H1 (cell line): ENCODE data around the gene FRMD4A. TPM values are rescaled to one million over a fixed set of nuclear protein-coding genes. Genes with fewer than 3 reads are reported as not detected.

Source experiments
- CTCF ChIA-PET: fragments of 300-600 bp; sonication (Branson Sonifier 250); formaldehyde crosslinking; loops from one replicate; lab custom pipeline; 2021; ENCODE audit not compliant: partially characterized antibody; lab: Charles Lee
- POLR2A ChIA-PET: fragments of 300-600 bp; sonication (Branson Sonifier 250); formaldehyde crosslinking; loops from one replicate; lab custom pipeline; 2021; ENCODE audit warnings: inconsistent platforms; ENCODE audit not compliant: partially characterized antibody; lab: Charles Lee
- DNase-seq, 2 experiments: peaks; one replicate each; pipeline versions ENCODE4 v3.0.0 to v3.0.0-alpha.2; 2010 to 2022; ENCODE audit warnings: low spot score in 2 of 2, low read depth in 1 of 2, mixed read lengths in 1 of 2
- FAIRE-seq: peaks from 2 replicates; lab custom pipeline; 2011; peaks lifted over from hg19 to GRCh38; lab: Jason Lieb, UNC
- H2AFZ ChIP-seq: 2 replicates; pipeline ENCODE4 v1.8.1; 2012; ENCODE audit warnings: low read length, inconsistent platforms
- H2AK5ac ChIP-seq: 2 replicates; pipeline ENCODE4 v1.6.1; 2013; ENCODE audit warnings: low read depth, low read length
- H2BK120ac ChIP-seq: replicated peaks from 2 replicates; pipeline ENCODE3; 2013; ENCODE audit warnings: low read depth, low read length, inconsistent platforms
- H2BK12ac ChIP-seq: 2 replicates; pipeline ENCODE4 v1.6.1; 2013; ENCODE audit warnings: low read depth, low read length
- H2BK15ac ChIP-seq: 2 replicates; pipeline ENCODE4 v1.6.1; 2013; ENCODE audit warnings: low read length
- H2BK20ac ChIP-seq: 2 replicates; pipeline ENCODE4 v1.6.1; 2013; ENCODE audit warnings: low read length
- H2BK5ac ChIP-seq: 2 replicates; pipeline ENCODE4 v1.6.1; 2013; ENCODE audit warnings: low read depth, low read length
- H3K14ac ChIP-seq: 2 replicates; pipeline ENCODE4 v1.6.1; 2013; ENCODE audit warnings: inconsistent platforms; ENCODE audit not compliant: insufficient read length
- H3K18ac ChIP-seq: 2 replicates; pipeline ENCODE4 v1.6.1; 2013; ENCODE audit warnings: low read length; ENCODE audit errors: extremely low read depth
- H3K23ac ChIP-seq: 2 replicates; pipeline ENCODE4 v1.6.1; 2013; ENCODE audit warnings: inconsistent platforms; ENCODE audit not compliant: insufficient read length
- H3K23me2 ChIP-seq: 2 replicates; pipeline ENCODE4 v1.6.1; 2013; ENCODE audit warnings: low read depth, low read length
- H3K27ac ChIP-seq: 2 replicates; pipeline ENCODE4 v1.6.1; 2011; ENCODE audit warnings: low read depth, low read length, inconsistent platforms
- H3K27me3 ChIP-seq, 4 experiments: replicated peaks in 1 of 4; 1 replicate in 1 of 4; 2 replicates in 3 of 4; pipeline versions ENCODE4 v1.6.1 to v1.8.1; 2011 to 2013; ENCODE audit warnings: low read length in 3 of 4, mild to moderate bottlenecking in 3 of 4, inconsistent platforms in 2 of 4, mixed read lengths in 2 of 4, moderate library complexity in 1 of 4; ENCODE audit not compliant: control insufficient read depth in 3 of 4, insufficient read depth in 3 of 4; ENCODE audit errors: extremely low read depth in 1 of 4
- H3K36me3 ChIP-seq, 4 experiments: 2 replicates each; pipeline versions ENCODE4 v1.6.1 to v1.8.1; 2011 to 2013; ENCODE audit warnings: mild to moderate bottlenecking in 4 of 4, low read length in 3 of 4, moderate library complexity in 2 of 4, control low read depth in 1 of 4, inconsistent platforms in 1 of 4; ENCODE audit not compliant: insufficient read depth in 4 of 4, control insufficient read depth in 2 of 4
- H3K4ac ChIP-seq: replicated peaks from 2 replicates; pipeline ENCODE3; 2013; ENCODE audit warnings: low read length, low read depth, mixed read lengths, inconsistent platforms; ENCODE audit not compliant: insufficient read length
- H3K4me1 ChIP-seq, 4 experiments: replicated peaks in 1 of 4; 1 replicate in 1 of 4; 2 replicates in 3 of 4; pipeline versions ENCODE4 v1.6.1 to v1.8.1; 2011 to 2013; ENCODE audit warnings: low read length in 3 of 4, inconsistent platforms in 2 of 4, mixed read lengths in 1 of 4; ENCODE audit not compliant: insufficient read depth in 4 of 4, control insufficient read depth in 3 of 4
- H3K4me2 ChIP-seq, 2 experiments: 2 replicates each; pipeline versions ENCODE4 v1.6.1 to v1.8.1; 2011 to 2013; ENCODE audit warnings: low read depth in 2 of 2, low read length in 2 of 2, control low read depth in 1 of 2, inconsistent platforms in 1 of 2, mild to moderate bottlenecking in 1 of 2; ENCODE audit not compliant: insufficient read depth in 1 of 2
- H3K4me3 ChIP-seq, 4 experiments: fragments of 200-600, 300-600 bp in 1 of 4; sonication (generic), shearing (Covaris generic), sonication (Bioruptor Twin) in 1 of 4; 2 replicates each; pipeline versions ENCODE4 v1.5.1 to v1.8.1; 2011 to 2016; ENCODE audit warnings: low read length in 4 of 4, low read depth in 3 of 4, control low read depth in 2 of 4, inconsistent platforms in 2 of 4, mild to moderate bottlenecking in 2 of 4, mixed read lengths in 1 of 4, moderate library complexity in 1 of 4; ENCODE audit not compliant: insufficient read depth in 2 of 4; ENCODE audit errors: extremely low read depth in 1 of 4
- H3K56ac ChIP-seq: replicated peaks from 2 replicates; pipeline ENCODE3; 2013; ENCODE audit warnings: low read depth, mild to moderate bottlenecking, mixed read lengths, low read length, inconsistent platforms; ENCODE audit not compliant: insufficient read length
- H3K79me1 ChIP-seq: 2 replicates; pipeline ENCODE4 v1.6.1; 2013; ENCODE audit warnings: low read depth, low read length, control low read depth
- H3K79me2 ChIP-seq, 2 experiments: 2 replicates each; pipeline versions ENCODE4 v1.6.1 to v1.8.1; 2012 to 2013; ENCODE audit warnings: low read length in 2 of 2, mild to moderate bottlenecking in 2 of 2, inconsistent platforms in 1 of 2; ENCODE audit not compliant: insufficient read depth in 2 of 2, control insufficient read depth in 1 of 2
- H3K9ac ChIP-seq, 4 experiments: replicated peaks in 1 of 4; 1 replicate in 1 of 4; 2 replicates in 3 of 4; pipeline versions ENCODE4 v1.6.1 to v1.8.1; 2011 to 2013; ENCODE audit warnings: low read depth in 3 of 4, low read length in 3 of 4, control low read depth in 2 of 4, mild to moderate bottlenecking in 2 of 4, moderate library complexity in 2 of 4, inconsistent platforms in 1 of 4; ENCODE audit errors: extremely low read depth in 1 of 4
- H3K9me3 ChIP-seq, 2 experiments: 2 replicates each; pipeline versions ENCODE4 v1.6.1 to v1.8.1; 2012 to 2013; ENCODE audit warnings: mild to moderate bottlenecking in 2 of 2, moderate library complexity in 2 of 2, control low read depth in 1 of 2, inconsistent platforms in 1 of 2, low read depth in 1 of 2, low read length in 1 of 2, mixed read lengths in 1 of 2; ENCODE audit not compliant: insufficient read depth in 2 of 2
- H4K20me1 ChIP-seq, 2 experiments: replicated peaks in 1 of 2; 2 replicates each; pipeline versions ENCODE3 to v1.8.1; 2011 to 2013; ENCODE audit warnings: inconsistent platforms in 2 of 2, low read length in 2 of 2, mild to moderate bottlenecking in 1 of 2; ENCODE audit not compliant: insufficient read depth in 2 of 2, control insufficient read depth in 1 of 2
- H4K5ac ChIP-seq: 2 replicates; pipeline ENCODE4 v1.6.1; 2013; ENCODE audit warnings: low read length, low read depth, mixed read lengths, inconsistent platforms; ENCODE audit not compliant: insufficient read length
- H4K8ac ChIP-seq: 2 replicates; pipeline ENCODE4 v1.8.0; 2013; ENCODE audit warnings: mild to moderate bottlenecking, moderate library complexity, low read length, inconsistent platforms; ENCODE audit not compliant: insufficient read depth; ENCODE audit errors: extremely low read depth
- H4K91ac ChIP-seq: replicated peaks from 2 replicates; pipeline ENCODE3; 2013; ENCODE audit warnings: low read length, mixed read lengths, inconsistent platforms; ENCODE audit not compliant: insufficient read length
- ASH2L ChIP-seq: fragments of 200-600, 300-600 bp; sonication (generic); IDR thresholded peaks from one replicate; pipeline ENCODE4 v1.7.1; 2017; ENCODE audit warnings: low read length
- GABPA ChIP-seq: IDR thresholded peaks from 2 replicates; pipeline ENCODE4 v1.6.1; 2011; ENCODE audit warnings: mild to moderate bottlenecking, low read length, moderate library complexity, borderline replicate concordance; ENCODE audit not compliant: insufficient read depth
- KDM4A ChIP-seq: IDR thresholded peaks from one replicate; pipeline ENCODE4 v1.7.1; 2012; ENCODE audit warnings: low read depth, mild to moderate bottlenecking, moderate library complexity, low read length, inconsistent platforms; ENCODE audit not compliant: severe bottlenecking
- MAFK ChIP-seq: IDR thresholded peaks from 2 replicates; pipeline ENCODE4 v1.6.1; 2012; ENCODE audit warnings: low read depth, mild to moderate bottlenecking, improper control_type of control experiment, low read length
- NANOG ChIP-seq: IDR thresholded peaks from 2 replicates; pipeline ENCODE4 v1.6.1; 2011; ENCODE audit warnings: low read length, low read depth, mild to moderate bottlenecking, inconsistent platforms; ENCODE audit not compliant: insufficient read depth, poor library complexity, severe bottlenecking
- PHF8 ChIP-seq: fragments of 200-600 bp; sonication (generic); conservative IDR thresholded peaks from 2 replicates; pipeline ENCODE4 v1.7.1; 2012; ENCODE audit warnings: low read depth, mild to moderate bottlenecking, inconsistent platforms, low read length, moderate library complexity
- POLR2A ChIP-seq, 2 experiments: IDR thresholded peaks; 1 replicate in 1 of 2; 2 replicates in 1 of 2; pipeline ENCODE4 v1.6.1; 2011; ENCODE audit warnings: low read depth in 2 of 2, low read length in 2 of 2, mild to moderate bottlenecking in 2 of 2; ENCODE audit errors: control extremely low read depth in 1 of 2
- POLR2AphosphoS5 ChIP-seq: IDR thresholded peaks from 2 replicates; pipeline ENCODE4 v1.6.1; 2011; ENCODE audit warnings: low read depth, low read length
- SUZ12 ChIP-seq: fragments of 200-600 bp; sonication (generic); IDR thresholded peaks from 2 replicates; pipeline ENCODE4 v1.6.1; 2012; ENCODE audit warnings: mild to moderate bottlenecking, inconsistent platforms, low read length, moderate library complexity, mixed read lengths
- TBP ChIP-seq: IDR thresholded peaks from 2 replicates; pipeline ENCODE4 v1.6.1; 2011; ENCODE audit warnings: low read depth, low read length, improper control_type of control experiment
- ZNF274 ChIP-seq: IDR thresholded peaks from 2 replicates; pipeline ENCODE4 v1.7.0; 2012; ENCODE audit warnings: low read length, borderline replicate concordance; ENCODE audit errors: extremely low read depth
- WGBS, 2 experiments: shearing (Covaris generic) in 1 of 2; methylation state at CpG; one replicate each; pipeline versions ENCODE4 v1.1.6 to v1.1.7; 2013 to 2015; ENCODE audit warnings: low lambda C conversion rate in 2 of 2, mixed read lengths in 2 of 2, inconsistent platforms in 1 of 2, low coverage in 1 of 2, missing lambda C conversion rate in 1 of 2; ENCODE audit not compliant: insufficient replicate concordance in 2 of 2, insufficient coverage in 1 of 2, insufficient read length in 1 of 2; ENCODE audit errors: extremely low coverage in 1 of 2, missing lambda C conversion rate in 1 of 2; 5-methylcytosine and 5-hydroxymethylcytosine counted together
- polyA plus RNA-seq, 7 experiments: library from polyadenylated mRNA; depleted of rRNA in 3 of 7; stranded (reverse) in 5 of 7; unstranded in 2 of 7; fragments of >200 nt in 5 of 7; fragments of 200-250 nt in 2 of 7; gene quantifications; 1 replicate in 5 of 7; 2 replicates in 1 of 7; 4 replicates in 1 of 7; pipeline versions ENCODE4 v1.2.1 to v1.2.3, GENCODE V29; 2011 to 2013; ENCODE audit warnings: missing spikeins in 2 of 7, mixed read lengths in 2 of 7
- total RNA-seq: library from RNA; stranded (reverse); fragmentation: NEBNext Ultra II Directional; extraction: Animal tissue kit (Norgen Biotek cat#: 25700); gene quantifications from 2 replicates; pipeline ENCODE4 v1.2.1, GENCODE V29; 2021
- TF ChIP-seq, protein P1 (sequence below): IDR thresholded peaks from 2 replicates; pipeline ENCODE4 v1.6.1; 2011; ENCODE audit warnings: low read depth, mild to moderate bottlenecking, low read length; ENCODE audit not compliant: insufficient read depth
- TF ChIP-seq, protein P2 (sequence below): IDR thresholded peaks from 2 replicates; pipeline ENCODE4 v1.6.1; 2012; ENCODE audit warnings: low read length, inconsistent platforms

The FRMD4A gene
- total and polyA plus RNA-seq, 2 of the 8 experiments (the other 6 are each of a cell fraction or from before 2014, with no cell fraction given) = 38.6 to 39.6 TPM

DNA sequence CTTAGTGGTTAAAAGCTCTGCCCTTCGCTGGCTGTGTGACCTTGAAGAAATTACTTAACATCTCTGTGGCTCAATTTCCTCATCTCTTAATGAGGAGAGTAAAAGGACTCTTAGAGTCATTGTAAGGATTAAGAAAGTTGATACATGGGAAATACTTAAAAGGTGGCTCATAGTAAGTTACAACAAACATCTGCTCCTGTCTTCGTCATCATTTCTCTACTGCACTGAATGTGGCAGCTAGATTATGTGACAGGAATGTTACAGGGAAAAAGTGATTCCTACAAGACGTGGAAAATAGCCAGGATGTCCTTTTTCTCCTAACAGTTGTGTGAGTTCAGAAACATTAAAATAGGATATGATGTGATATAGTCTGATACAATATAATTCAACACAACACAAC is 184.7 kb downstream of the FRMD4A start:
- Histone ChIP-seq H3K56ac (no peak overlapping the region), H4K91ac (no peak overlapping the region), H3K36me3 (no peaks in the 10 kb centered on the region), H3K14ac (no peak overlapping the region), H4K20me1 (no peaks in the 10 kb centered on the region), H2BK12ac (no peak overlapping the region), H3K27me3 (no peaks in the 10 kb centered on the region), H3K18ac (no peak overlapping the region), H3K27ac (no peak overlapping the region), H2AFZ (no peak overlapping the region), H3K79me1 (no peaks in the 10 kb centered on the region), H2BK120ac (no peak overlapping the region), H3K4ac (no peak overlapping the region), H2BK15ac (no peak overlapping the region), H3K23me2 (no peaks in the 10 kb centered on the region), H3K9me3 (no peaks in the 10 kb centered on the region), H3K9ac (no peak overlapping the region), H2BK5ac (no peak overlapping the region), H2BK20ac (no peak overlapping the region), H2AK5ac (no peak overlapping the region), H3K4me1 (no peaks in the 10 kb centered on the region), H3K4me3 (no peak overlapping the region), H3K23ac (no peak overlapping the region), H3K4me2 (no peak overlapping the region), H3K79me2 (no peaks in the 10 kb centered on the region), H4K5ac (no peak overlapping the region), H4K8ac (no peak overlapping the region)
- 82% methylated on average over 3 of the region's 3 CpGs; no CpG with 5 or more reads in 1 of the 2 experiments for WGBS, 2 experiments
- ChIA-PET POLR2A (no interaction called here), CTCF (no interaction called here)
- DNase-seq (no peak), FAIRE-seq (no peak)
- TF ChIP-seq, protein P1, sequence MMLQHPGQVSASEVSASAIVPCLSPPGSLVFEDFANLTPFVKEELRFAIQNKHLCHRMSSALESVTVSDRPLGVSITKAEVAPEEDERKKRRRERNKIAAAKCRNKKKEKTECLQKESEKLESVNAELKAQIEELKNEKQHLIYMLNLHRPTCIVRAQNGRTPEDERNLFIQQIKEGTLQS = no peak
- TF ChIP-seq PHF8 (no peak), GABPA (no peak), NANOG (no peak), POLR2A (IDR thresholded peaks at IDR 0.05; ENCODE audit: control extremely low read depth in 1 of 2, low read depth in 2 of 2, low read length in 2 of 2) (no peak), ASH2L (no peak), POLR2AphosphoS5 (no peak), ZNF274 (no peak), TBP (no peak), MAFK (no peak), KDM4A (no peak), SUZ12 (no peak)
- TF ChIP-seq, protein P2, sequence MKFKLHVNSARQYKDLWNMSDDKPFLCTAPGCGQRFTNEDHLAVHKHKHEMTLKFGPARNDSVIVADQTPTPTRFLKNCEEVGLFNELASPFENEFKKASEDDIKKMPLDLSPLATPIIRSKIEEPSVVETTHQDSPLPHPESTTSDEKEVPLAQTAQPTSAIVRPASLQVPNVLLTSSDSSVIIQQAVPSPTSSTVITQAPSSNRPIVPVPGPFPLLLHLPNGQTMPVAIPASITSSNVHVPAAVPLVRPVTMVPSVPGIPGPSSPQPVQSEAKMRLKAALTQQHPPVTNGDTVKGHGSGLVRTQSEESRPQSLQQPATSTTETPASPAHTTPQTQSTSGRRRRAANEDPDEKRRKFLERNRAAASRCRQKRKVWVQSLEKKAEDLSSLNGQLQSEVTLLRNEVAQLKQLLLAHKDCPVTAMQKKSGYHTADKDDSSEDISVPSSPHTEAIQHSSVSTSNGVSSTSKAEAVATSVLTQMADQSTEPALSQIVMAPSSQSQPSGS = no peak
